H1 (cell line): Measurements from ENCODE around the gene TSG101. TPM values are rescaled to one million over a fixed set of nuclear protein-coding genes. Genes with fewer than 3 reads are reported as not detected.
A peak's percentile ranks its signal among the peaks of the same experiment; 100 is the strongest.

Experiments used
- CTCF ChIA-PET: fragments of 300-600 bp; sonication (Branson Sonifier 250); formaldehyde crosslinking; loops from one replicate; lab custom pipeline; 2021; ENCODE audit not compliant: partially characterized antibody; lab: Charles Lee
- POLR2A ChIA-PET: fragments of 300-600 bp; sonication (Branson Sonifier 250); formaldehyde crosslinking; loops from one replicate; lab custom pipeline; 2021; ENCODE audit warnings: inconsistent platforms; ENCODE audit not compliant: partially characterized antibody; lab: Charles Lee
- DNase-seq, 2 experiments: peaks; one replicate each; pipeline versions ENCODE4 v3.0.0 to v3.0.0-alpha.2; 2010 to 2022; ENCODE audit warnings: low spot score in 2 of 2, low read depth in 1 of 2, mixed read lengths in 1 of 2
- FAIRE-seq: peaks from 2 replicates; lab custom pipeline; 2011; peaks lifted over from hg19 to GRCh38; lab: Jason Lieb, UNC
- H2AFZ ChIP-seq: 2 replicates; pipeline ENCODE4 v1.8.1; 2012; ENCODE audit warnings: low read length, inconsistent platforms
- H2AK5ac ChIP-seq: 2 replicates; pipeline ENCODE4 v1.6.1; 2013; ENCODE audit warnings: low read depth, low read length
- H2BK120ac ChIP-seq: replicated peaks from 2 replicates; pipeline ENCODE3; 2013; ENCODE audit warnings: low read depth, low read length, inconsistent platforms
- H2BK12ac ChIP-seq: 2 replicates; pipeline ENCODE4 v1.6.1; 2013; ENCODE audit warnings: low read depth, low read length
- H2BK15ac ChIP-seq: 2 replicates; pipeline ENCODE4 v1.6.1; 2013; ENCODE audit warnings: low read length
- H2BK20ac ChIP-seq: 2 replicates; pipeline ENCODE4 v1.6.1; 2013; ENCODE audit warnings: low read length
- H2BK5ac ChIP-seq: 2 replicates; pipeline ENCODE4 v1.6.1; 2013; ENCODE audit warnings: low read depth, low read length
- H3K14ac ChIP-seq: 2 replicates; pipeline ENCODE4 v1.6.1; 2013; ENCODE audit warnings: inconsistent platforms; ENCODE audit not compliant: insufficient read length
- H3K18ac ChIP-seq: 2 replicates; pipeline ENCODE4 v1.6.1; 2013; ENCODE audit warnings: low read length; ENCODE audit errors: extremely low read depth
- H3K23ac ChIP-seq: 2 replicates; pipeline ENCODE4 v1.6.1; 2013; ENCODE audit warnings: inconsistent platforms; ENCODE audit not compliant: insufficient read length
- H3K23me2 ChIP-seq: 2 replicates; pipeline ENCODE4 v1.6.1; 2013; ENCODE audit warnings: low read depth, low read length
- H3K27ac ChIP-seq: 2 replicates; pipeline ENCODE4 v1.6.1; 2011; ENCODE audit warnings: low read depth, low read length, inconsistent platforms
- H3K27me3 ChIP-seq, 4 experiments: replicated peaks in 1 of 4; 1 replicate in 1 of 4; 2 replicates in 3 of 4; pipeline versions ENCODE4 v1.6.1 to v1.8.1; 2011 to 2013; ENCODE audit warnings: low read length in 3 of 4, mild to moderate bottlenecking in 3 of 4, inconsistent platforms in 2 of 4, mixed read lengths in 2 of 4, moderate library complexity in 1 of 4; ENCODE audit not compliant: control insufficient read depth in 3 of 4, insufficient read depth in 3 of 4; ENCODE audit errors: extremely low read depth in 1 of 4
- H3K36me3 ChIP-seq, 4 experiments: 2 replicates each; pipeline versions ENCODE4 v1.6.1 to v1.8.1; 2011 to 2013; ENCODE audit warnings: mild to moderate bottlenecking in 4 of 4, low read length in 3 of 4, moderate library complexity in 2 of 4, control low read depth in 1 of 4, inconsistent platforms in 1 of 4; ENCODE audit not compliant: insufficient read depth in 4 of 4, control insufficient read depth in 2 of 4
- H3K4ac ChIP-seq: replicated peaks from 2 replicates; pipeline ENCODE3; 2013; ENCODE audit warnings: low read length, low read depth, mixed read lengths, inconsistent platforms; ENCODE audit not compliant: insufficient read length
- H3K4me1 ChIP-seq, 4 experiments: replicated peaks in 1 of 4; 1 replicate in 1 of 4; 2 replicates in 3 of 4; pipeline versions ENCODE4 v1.6.1 to v1.8.1; 2011 to 2013; ENCODE audit warnings: low read length in 3 of 4, inconsistent platforms in 2 of 4, mixed read lengths in 1 of 4; ENCODE audit not compliant: insufficient read depth in 4 of 4, control insufficient read depth in 3 of 4
- H3K4me2 ChIP-seq, 2 experiments: 2 replicates each; pipeline versions ENCODE4 v1.6.1 to v1.8.1; 2011 to 2013; ENCODE audit warnings: low read depth in 2 of 2, low read length in 2 of 2, control low read depth in 1 of 2, inconsistent platforms in 1 of 2, mild to moderate bottlenecking in 1 of 2; ENCODE audit not compliant: insufficient read depth in 1 of 2
- H3K4me3 ChIP-seq, 4 experiments: fragments of 200-600, 300-600 bp in 1 of 4; sonication (generic), shearing (Covaris generic), sonication (Bioruptor Twin) in 1 of 4; 2 replicates each; pipeline versions ENCODE4 v1.5.1 to v1.8.1; 2011 to 2016; ENCODE audit warnings: low read length in 4 of 4, low read depth in 3 of 4, control low read depth in 2 of 4, inconsistent platforms in 2 of 4, mild to moderate bottlenecking in 2 of 4, mixed read lengths in 1 of 4, moderate library complexity in 1 of 4; ENCODE audit not compliant: insufficient read depth in 2 of 4; ENCODE audit errors: extremely low read depth in 1 of 4
- H3K56ac ChIP-seq: replicated peaks from 2 replicates; pipeline ENCODE3; 2013; ENCODE audit warnings: low read depth, mild to moderate bottlenecking, mixed read lengths, low read length, inconsistent platforms; ENCODE audit not compliant: insufficient read length
- H3K79me1 ChIP-seq: 2 replicates; pipeline ENCODE4 v1.6.1; 2013; ENCODE audit warnings: low read depth, low read length, control low read depth
- H3K79me2 ChIP-seq, 2 experiments: 2 replicates each; pipeline versions ENCODE4 v1.6.1 to v1.8.1; 2012 to 2013; ENCODE audit warnings: low read length in 2 of 2, mild to moderate bottlenecking in 2 of 2, inconsistent platforms in 1 of 2; ENCODE audit not compliant: insufficient read depth in 2 of 2, control insufficient read depth in 1 of 2
- H3K9ac ChIP-seq, 4 experiments: replicated peaks in 1 of 4; 1 replicate in 1 of 4; 2 replicates in 3 of 4; pipeline versions ENCODE4 v1.6.1 to v1.8.1; 2011 to 2013; ENCODE audit warnings: low read depth in 3 of 4, low read length in 3 of 4, control low read depth in 2 of 4, mild to moderate bottlenecking in 2 of 4, moderate library complexity in 2 of 4, inconsistent platforms in 1 of 4; ENCODE audit errors: extremely low read depth in 1 of 4
- H3K9me3 ChIP-seq, 2 experiments: 2 replicates each; pipeline versions ENCODE4 v1.6.1 to v1.8.1; 2012 to 2013; ENCODE audit warnings: mild to moderate bottlenecking in 2 of 2, moderate library complexity in 2 of 2, control low read depth in 1 of 2, inconsistent platforms in 1 of 2, low read depth in 1 of 2, low read length in 1 of 2, mixed read lengths in 1 of 2; ENCODE audit not compliant: insufficient read depth in 2 of 2
- H4K20me1 ChIP-seq, 2 experiments: replicated peaks in 1 of 2; 2 replicates each; pipeline versions ENCODE3 to v1.8.1; 2011 to 2013; ENCODE audit warnings: inconsistent platforms in 2 of 2, low read length in 2 of 2, mild to moderate bottlenecking in 1 of 2; ENCODE audit not compliant: insufficient read depth in 2 of 2, control insufficient read depth in 1 of 2
- H4K5ac ChIP-seq: 2 replicates; pipeline ENCODE4 v1.6.1; 2013; ENCODE audit warnings: low read length, low read depth, mixed read lengths, inconsistent platforms; ENCODE audit not compliant: insufficient read length
- H4K8ac ChIP-seq: 2 replicates; pipeline ENCODE4 v1.8.0; 2013; ENCODE audit warnings: mild to moderate bottlenecking, moderate library complexity, low read length, inconsistent platforms; ENCODE audit not compliant: insufficient read depth; ENCODE audit errors: extremely low read depth
- H4K91ac ChIP-seq: replicated peaks from 2 replicates; pipeline ENCODE3; 2013; ENCODE audit warnings: low read length, mixed read lengths, inconsistent platforms; ENCODE audit not compliant: insufficient read length
- BACH1 ChIP-seq: IDR thresholded peaks from 2 replicates; pipeline ENCODE4 v1.6.1; 2012; ENCODE audit warnings: low read length, improper control_type of control experiment
- E2F6 ChIP-seq: IDR thresholded peaks from 2 replicates; pipeline ENCODE4 v1.6.1; 2012; ENCODE audit warnings: inconsistent platforms
- EGR1 ChIP-seq: IDR thresholded peaks from 2 replicates; pipeline ENCODE4 v1.6.1; 2011; ENCODE audit warnings: low read depth, low read length, borderline replicate concordance
- EZH2 ChIP-seq: fragments of 200-600 bp; sonication (generic); IDR thresholded peaks from 2 replicates; pipeline ENCODE4 v1.7.1; 2012; ENCODE audit warnings: low read depth, mild to moderate bottlenecking, moderate library complexity, low read length, inconsistent platforms; ENCODE audit not compliant: severe bottlenecking
- MAX ChIP-seq: IDR thresholded peaks from 2 replicates; pipeline ENCODE4 v1.6.1; 2012; ENCODE audit warnings: inconsistent platforms
- NRF1 ChIP-seq: IDR thresholded peaks from 2 replicates; pipeline ENCODE4 v1.6.1; 2011; ENCODE audit warnings: mild to moderate bottlenecking, low read depth, low read length, improper control_type of control experiment
- RNF2 ChIP-seq: fragments of 200-900, 300-1000 bp; sonication (generic); IDR thresholded peaks from 2 replicates; pipeline ENCODE4 v1.7.1; 2016; ENCODE audit warnings: borderline replicate concordance, low read depth, mild to moderate bottlenecking, antibody characterized with exemption, low read length; ENCODE audit not compliant: poor library complexity, severe bottlenecking; ENCODE audit errors: missing control alignments
- TCF12 ChIP-seq: IDR thresholded peaks from 2 replicates; pipeline ENCODE4 v1.6.1; 2011; ENCODE audit warnings: low read depth, mild to moderate bottlenecking, low read length
- WGBS, 2 experiments: shearing (Covaris generic) in 1 of 2; methylation state at CpG; one replicate each; pipeline versions ENCODE4 v1.1.6 to v1.1.7; 2013 to 2015; ENCODE audit warnings: low lambda C conversion rate in 2 of 2, mixed read lengths in 2 of 2, inconsistent platforms in 1 of 2, low coverage in 1 of 2, missing lambda C conversion rate in 1 of 2; ENCODE audit not compliant: insufficient replicate concordance in 2 of 2, insufficient coverage in 1 of 2, insufficient read length in 1 of 2; ENCODE audit errors: extremely low coverage in 1 of 2, missing lambda C conversion rate in 1 of 2; 5-methylcytosine and 5-hydroxymethylcytosine counted together
- polyA plus RNA-seq, 7 experiments: library from polyadenylated mRNA; depleted of rRNA in 3 of 7; stranded (reverse) in 5 of 7; unstranded in 2 of 7; fragments of >200 nt in 5 of 7; fragments of 200-250 nt in 2 of 7; gene quantifications; 1 replicate in 5 of 7; 2 replicates in 1 of 7; 4 replicates in 1 of 7; pipeline versions ENCODE4 v1.2.1 to v1.2.3, GENCODE V29; 2011 to 2013; ENCODE audit warnings: missing spikeins in 2 of 7, mixed read lengths in 2 of 7
- total RNA-seq: library from RNA; stranded (reverse); fragmentation: NEBNext Ultra II Directional; extraction: Animal tissue kit (Norgen Biotek cat#: 25700); gene quantifications from 2 replicates; pipeline ENCODE4 v1.2.1, GENCODE V29; 2021

TSG101 gene
- total and polyA plus RNA-seq, 2 of the 8 experiments (the other 6 are each of a cell fraction or from before 2014, with no cell fraction given) = 50.8 to 151 TPM

- Histone ChIP-seq H3K23ac (no peak within 1 kb of the TSS), H4K20me1 (no peaks in the 10 kb centered on the region), H4K8ac (peak within 1 kb of the TSS; percentile 51), H2AK5ac (no peak within 1 kb of the TSS), H3K27ac (no peak within 1 kb of the TSS), H2BK15ac (no peak within 1 kb of the TSS), H3K4ac (no peak within 1 kb of the TSS), H3K9me3 (no peaks in the 10 kb centered on the region), H3K56ac (no peak within 1 kb of the TSS), H3K4me2 (no peak within 1 kb of the TSS), H3K27me3 (no peaks in the 10 kb centered on the region), H3K79me1 (no peaks in the 10 kb centered on the region), H2BK120ac (no peak within 1 kb of the TSS), H3K4me3 (no peak within 1 kb of the TSS), H3K23me2 (no peaks in the 10 kb centered on the region), H3K14ac (no peak within 1 kb of the TSS), H2BK5ac (no peak within 1 kb of the TSS), H3K18ac (no peak within 1 kb of the TSS), H2BK12ac (0 out of 2 replicates have a peak within 1 kb of the TSS, but pooled peaks have one; percentile 4), H4K5ac (no peak within 1 kb of the TSS), H3K36me3 (no peaks in the 10 kb centered on the region), H3K9ac (no peak within 1 kb of the TSS), H3K79me2 (no peaks in the 10 kb centered on the region), H2BK20ac (no peak within 1 kb of the TSS), H2AFZ (no peak within 1 kb of the TSS), H3K4me1 (no peaks in the 10 kb centered on the region), H4K91ac (no peak within 1 kb of the TSS)
- ChIA-PET POLR2A (interaction anchor here (0.7 to 1.1 kb wide), 3 partner anchors 71 to 179 kb away, joined by 3 to 4 read pairs (median 3); partner anchors contain the start of genes SPTY2D1 and TSG101), CTCF (interaction anchor here (0.5 to 1.9 kb wide), 4 partner anchors 10 to 52 kb away, joined by 3 to 6 read pairs (median 4); no protein-coding TSS in a partner anchor)
- 93% methylated on average over 28 of the region's 47 CpGs; no CpG with 5 or more reads in 1 of the 2 experiments for WGBS, 2 experiments
- FAIRE-seq = no peak
- peak in 1 of 2 experiments; percentile 53 for DNase-seq
- TF ChIP-seq TCF12 = no peak
- TF ChIP-seq RNF2 = peak; percentile 33
- 0 out of 2 replicates have a peak, but pooled peaks have one; percentile 44 for TF ChIP-seq BACH1
- TF ChIP-seq EGR1 = no peak
- TF ChIP-seq NRF1 = no peak
- TF ChIP-seq EZH2 = no peak
- TF ChIP-seq E2F6 = peak; percentile 87
- peak; percentile 93 for TF ChIP-seq MAX
Measured at GRCh38 chr11:18455686-18456372, 70.9 kb downstream of the TSG101 start, which contains the start of gene LDHAL6A. Gene LDHAL6A (plus strand): TSS chr11:18455856. CDS start chr11:18456681, 825 bp downstream.
